HepG2 (cell line): ENCODE measurements around the gene RIPOR3. TPM values are rescaled to one million over a fixed set of nuclear protein-coding genes. Genes with fewer than 3 reads are reported as not detected.
A peak's percentile ranks its signal among the peaks of the same experiment; 100 is the strongest.

Experiments used
- ATAC-seq: fragments of 200-7000 bp; cut with Tn5 transposase; 3 replicates; pipeline ENCODE4 v1.9.1; 2020; ENCODE audit warnings: mild to moderate bottlenecking, moderate library complexity
- BruUV-seq: library from RNA; stranded (reverse); fragments of 400-500 nt; replicated peaks from 2 replicates; lab custom pipeline; 2021; lab: Mats Ljungman, UMichigan
- CTCF ChIA-PET: fragments of 300-600 bp; formaldehyde crosslinking; extraction: SDS; loops from one replicate; lab custom pipeline; 2021; ENCODE audit warnings: low total read pairs, inconsistent platforms, low intra/inter-chr PET ratio; lab: Yijun Ruan, JAX
- POLR2A ChIA-PET: fragments of 350-600 bp; sonication (Branson Sonifier 250); formaldehyde crosslinking; loops from one replicate; lab custom pipeline; 2020; ENCODE audit warnings: antibody characterized with exemption, inconsistent platforms; lab: Yijun Ruan, JAX
- DNase-seq: peaks from one replicate; pipeline ENCODE4 v3.0.0-alpha.2; 2015; ENCODE audit warnings: low spot score
- FAIRE-seq: peaks from 3 replicates; lab custom pipeline; 2011; peaks lifted over from hg19 to GRCh38; lab: Jason Lieb, UNC
- H2AFZ ChIP-seq: one replicate; pipeline ENCODE4 v1.6.1; 2011; ENCODE audit warnings: low read length, inconsistent platforms
- H3K27ac ChIP-seq: fragments of 300-600 bp; 3 replicates; pipeline ENCODE4 v1.8.0; 2011; ENCODE audit warnings: mixed run types, mild to moderate bottlenecking, mixed read lengths, low read length, inconsistent platforms; ENCODE audit not compliant: insufficient read depth; ENCODE audit errors: extremely low read length
- H3K27me3 ChIP-seq, 2 experiments: fragments of 200-600 bp in 1 of 2; 2 replicates in 1 of 2; 3 replicates in 1 of 2; pipeline versions ENCODE4 v1.6.0 to v1.8.0; 2011; ENCODE audit warnings: low read length in 2 of 2, mild to moderate bottlenecking in 2 of 2, moderate library complexity in 2 of 2, inconsistent platforms in 1 of 2; ENCODE audit not compliant: insufficient read depth in 2 of 2, control insufficient read depth in 1 of 2
- H3K36me3 ChIP-seq, 2 experiments: fragments of 200-600 bp in 1 of 2; replicated peaks in 1 of 2; 2 replicates in 1 of 2; 3 replicates in 1 of 2; pipeline versions ENCODE4 v1.5.1 to v1.8.0; 2011; ENCODE audit warnings: low read length in 2 of 2, inconsistent platforms in 1 of 2; ENCODE audit not compliant: insufficient read depth in 2 of 2, control insufficient read depth in 1 of 2
- H3K4me1 ChIP-seq: 2 replicates; pipeline ENCODE4 v1.5.1; 2012; ENCODE audit warnings: low read length, inconsistent platforms; ENCODE audit not compliant: insufficient read depth
- H3K4me2 ChIP-seq: 2 replicates; pipeline ENCODE4 v1.6.0; 2011; ENCODE audit warnings: low read depth, low read length, inconsistent platforms
- H3K4me3 ChIP-seq, 3 experiments: fragments of 200-600 bp in 1 of 3; sonication (generic), shearing (Covaris generic) in 1 of 3; replicated peaks in 1 of 3; 2 replicates each; pipeline ENCODE4 v1.5.1; 2011 to 2016; ENCODE audit warnings: low read length in 3 of 3, inconsistent platforms in 2 of 3, low read depth in 2 of 3, mild to moderate bottlenecking in 2 of 3, control low read depth in 1 of 3, mixed read lengths in 1 of 3; ENCODE audit not compliant: insufficient read depth in 1 of 3
- H3K79me2 ChIP-seq: one replicate; pipeline ENCODE4 v1.6.1; 2011; ENCODE audit warnings: low read length, inconsistent platforms; ENCODE audit not compliant: insufficient read depth
- H3K9ac ChIP-seq: 2 replicates; pipeline ENCODE4 v1.6.0; 2011; ENCODE audit warnings: mild to moderate bottlenecking, low read depth, low read length, inconsistent platforms; ENCODE audit not compliant: insufficient read depth
- H3K9me3 ChIP-seq: 2 replicates; pipeline ENCODE4 v1.5.1; 2012; ENCODE audit warnings: mild to moderate bottlenecking, low read length
- H4K20me1 ChIP-seq: 2 replicates; pipeline ENCODE4 v1.6.0; 2011; ENCODE audit warnings: inconsistent platforms, mild to moderate bottlenecking, low read length, moderate library complexity; ENCODE audit not compliant: insufficient read depth
- WGBS: methylation state at CpG from one replicate; pipeline ENCODE4 v1.1.6; 2017; ENCODE audit warnings: low lambda C conversion rate; 5-methylcytosine and 5-hydroxymethylcytosine counted together
- in situ Hi-C: cut with HindIII; loops from 2 replicates; pipeline ENCODE4 v1.10.0; 2017; ENCODE audit warnings: low pct_unique_long_range_greater_than_20kb; ENCODE audit not compliant: extremely low pct_ligation_motif_present
- intact Hi-C: fragments of 100-400 bp; cut with micrococcal nuclease; formaldehyde crosslinking; loops from one replicate; pipeline ENCODE4 v1.10.0; 2022; ENCODE audit not compliant: unreplicated experiment
- polyA plus RNA-seq, 8 experiments: library from polyadenylated mRNA; depleted of rRNA in 3 of 8; stranded (reverse) in 7 of 8; unstranded in 1 of 8; fragments of >200 nt; fragmentation: Illumina TruSeq in 4 of 8; extraction: Trizol in 4 of 8; gene quantifications; 2 replicates each; pipeline versions ENCODE4 v1.2.1 to v1.2.3, GENCODE V29; 2011 to 2016; ENCODE audit warnings: low read depth in 4 of 8, missing spikeins in 1 of 8, mixed read lengths in 1 of 8; ENCODE audit not compliant: insufficient read depth in 1 of 8
- total RNA-seq, 5 experiments: library from RNA; depleted of rRNA; stranded (reverse); fragments of >200 nt; fragmentation: Illumina TruSeq; extraction: Trizol; gene quantifications; 2 replicates each; pipeline ENCODE4 v1.2.3, GENCODE V29; 2016; ENCODE audit warnings: low read depth in 1 of 5
- TF ChIP-seq, protein P1 (sequence below): sonication (generic); formaldehyde crosslinking; IDR thresholded peaks from 2 replicates; pipeline ENCODE4 v1.4.0; 2020; ENCODE audit warnings: missing genetic modification reagents, mild to moderate bottlenecking, borderline replicate concordance
- TF ChIP-seq, protein P2 (sequence below): sonication (generic); formaldehyde crosslinking; IDR thresholded peaks from 2 replicates; pipeline ENCODE4 v1.8.0; 2023; ENCODE audit warnings: mild to moderate bottlenecking, missing genetic modification reagents
- TF ChIP-seq, protein P3 (sequence below): sonication (generic); formaldehyde crosslinking; IDR thresholded peaks from 2 replicates; pipeline ENCODE4 v1.5.1; 2020; ENCODE audit warnings: missing genetic modification reagents, mild to moderate bottlenecking, borderline replicate concordance

Gene RIPOR3
- total and polyA plus RNA-seq, 2 of the 13 experiments (the other 11 are each of a cell fraction or from before 2014, with no cell fraction given) = 0.18 TPM; not detected in 1

DNA sequence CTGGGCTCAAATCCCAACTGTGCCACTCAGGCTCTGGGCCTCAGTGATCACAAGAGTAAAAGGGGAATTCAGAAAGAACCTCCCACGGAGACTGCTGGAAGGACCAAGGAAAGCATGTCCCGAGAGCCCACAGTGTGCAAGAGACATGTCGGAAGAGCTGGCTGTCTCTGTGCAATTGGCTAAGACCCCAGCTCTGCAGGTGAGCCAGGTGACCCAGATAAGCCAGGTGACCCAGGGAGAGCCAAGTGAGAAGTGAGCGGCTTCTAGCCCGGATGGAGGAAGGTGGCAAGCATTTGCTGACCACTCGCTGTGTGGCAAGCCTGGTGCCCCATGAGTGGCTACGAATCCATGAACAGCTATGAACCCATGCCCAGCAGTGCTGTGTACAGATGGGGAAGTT, 59.1 kb downstream of the RIPOR3 start:
- Histone ChIP-seq H3K79me2 (no peaks in the 10 kb centered on the region), H3K9me3 (no peaks in the 10 kb centered on the region), H3K27ac (no peak overlapping the region), H3K36me3 (no peaks in the 10 kb centered on the region), H3K4me1 (peaks cover 43% of the 10 kb centered on the region), H3K4me3 (no peak overlapping the region), H3K4me2 (no peak overlapping the region), H3K9ac (no peak overlapping the region), H4K20me1 (no peaks in the 10 kb centered on the region), H3K27me3 (peaks cover 17 to 78% of the 10 kb centered on the region in 2 experiments), H2AFZ (no peak overlapping the region)
- DNase-seq = no peak
- intact Hi-C loops (no loop called here), in situ Hi-C loops (loop anchor here (25.0 kb wide), 1 partner anchor 105 kb away; the partner anchor contains the start of gene PARD6B)
- ChIA-PET CTCF (no interaction called here), POLR2A (no interaction called here)
- 58% methylated on average over 7 of the region's 7 CpGs for WGBS
- no peak for ATAC-seq
- BruUV-seq = no TSS peak
- TF ChIP-seq, protein P1, sequence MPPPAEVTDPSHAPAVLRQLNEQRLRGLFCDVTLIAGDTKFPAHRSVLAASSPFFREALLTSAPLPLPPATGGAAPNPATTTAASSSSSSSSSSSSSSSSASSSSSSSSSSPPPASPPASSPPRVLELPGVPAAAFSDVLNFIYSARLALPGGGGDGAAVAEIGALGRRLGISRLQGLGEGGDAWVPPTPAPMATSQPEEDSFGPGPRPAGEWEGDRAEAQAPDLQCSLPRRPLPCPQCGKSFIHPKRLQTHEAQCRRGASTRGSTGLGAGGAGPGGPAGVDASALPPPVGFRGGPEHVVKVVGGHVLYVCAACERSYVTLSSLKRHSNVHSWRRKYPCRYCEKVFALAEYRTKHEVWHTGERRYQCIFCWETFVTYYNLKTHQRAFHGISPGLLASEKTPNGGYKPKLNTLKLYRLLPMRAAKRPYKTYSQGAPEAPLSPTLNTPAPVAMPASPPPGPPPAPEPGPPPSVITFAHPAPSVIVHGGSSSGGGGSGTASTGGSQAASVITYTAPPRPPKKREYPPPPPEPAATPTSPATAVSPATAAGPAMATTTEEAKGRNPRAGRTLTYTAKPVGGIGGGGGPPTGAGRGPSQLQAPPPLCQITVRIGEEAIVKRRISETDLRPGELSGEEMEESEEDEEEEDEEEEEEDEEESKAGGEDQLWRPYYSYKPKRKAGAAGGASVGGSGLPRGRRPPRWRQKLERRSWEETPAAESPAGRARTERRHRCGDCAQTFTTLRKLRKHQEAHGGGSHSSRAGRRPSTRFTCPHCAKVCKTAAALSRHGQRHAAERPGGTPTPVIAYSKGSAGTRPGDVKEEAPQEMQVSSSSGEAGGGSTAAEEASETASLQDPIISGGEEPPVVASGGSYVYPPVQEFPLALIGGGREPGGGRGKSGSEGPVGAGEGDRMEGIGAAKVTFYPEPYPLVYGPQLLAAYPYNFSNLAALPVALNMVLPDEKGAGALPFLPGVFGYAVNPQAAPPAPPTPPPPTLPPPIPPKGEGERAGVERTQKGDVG (CRISPR knock-in tag) = no peak
- TF ChIP-seq, protein P2, sequence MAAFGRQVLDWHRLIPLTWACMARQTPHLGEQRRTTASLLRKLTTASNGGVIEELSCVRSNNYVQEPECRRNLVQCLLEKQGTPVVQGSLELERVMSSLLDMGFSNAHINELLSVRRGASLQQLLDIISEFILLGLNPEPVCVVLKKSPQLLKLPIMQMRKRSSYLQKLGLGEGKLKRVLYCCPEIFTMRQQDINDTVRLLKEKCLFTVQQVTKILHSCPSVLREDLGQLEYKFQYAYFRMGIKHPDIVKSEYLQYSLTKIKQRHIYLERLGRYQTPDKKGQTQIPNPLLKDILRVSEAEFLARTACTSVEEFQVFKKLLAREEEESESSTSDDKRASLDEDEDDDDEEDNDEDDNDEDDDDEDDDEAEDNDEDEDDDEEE = 0 out of 2 replicates have a peak, but pooled peaks have one; percentile 27
- TF ChIP-seq, protein P3, sequence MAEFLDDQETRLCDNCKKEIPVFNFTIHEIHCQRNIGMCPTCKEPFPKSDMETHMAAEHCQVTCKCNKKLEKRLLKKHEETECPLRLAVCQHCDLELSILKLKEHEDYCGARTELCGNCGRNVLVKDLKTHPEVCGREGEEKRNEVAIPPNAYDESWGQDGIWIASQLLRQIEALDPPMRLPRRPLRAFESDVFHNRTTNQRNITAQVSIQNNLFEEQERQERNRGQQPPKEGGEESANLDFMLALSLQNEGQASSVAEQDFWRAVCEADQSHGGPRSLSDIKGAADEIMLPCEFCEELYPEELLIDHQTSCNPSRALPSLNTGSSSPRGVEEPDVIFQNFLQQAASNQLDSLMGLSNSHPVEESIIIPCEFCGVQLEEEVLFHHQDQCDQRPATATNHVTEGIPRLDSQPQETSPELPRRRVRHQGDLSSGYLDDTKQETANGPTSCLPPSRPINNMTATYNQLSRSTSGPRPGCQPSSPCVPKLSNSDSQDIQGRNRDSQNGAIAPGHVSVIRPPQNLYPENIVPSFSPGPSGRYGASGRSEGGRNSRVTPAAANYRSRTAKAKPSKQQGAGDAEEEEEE (CRISPR knock-in tag) = no peak
- FAIRE-seq = no peak
